A673 (cell line): Measurements from ENCODE around the gene DPYSL4. TPM values are rescaled to one million over a fixed set of nuclear protein-coding genes. Genes with fewer than 3 reads are reported as not detected.

ENCODE experiments used
- BruUV-seq: library from RNA; stranded (reverse); fragments of 400-500 nt; replicated peaks from 2 replicates; lab custom pipeline; 2021; lab: Mats Ljungman, UMichigan
- CTCF ChIA-PET: fragments of 300-600 bp; sonication (Branson Sonifier 250); formaldehyde crosslinking; loops from one replicate; lab custom pipeline; 2022; ENCODE audit warnings: antibody characterized with exemption; lab: Charles Lee
- POLR2A ChIA-PET: fragments of 300-600 bp; sonication (Branson Sonifier 250); formaldehyde crosslinking; loops from one replicate; lab custom pipeline; 2022; ENCODE audit warnings: antibody characterized with exemption; ENCODE audit not compliant: low non-redundant PET; lab: Charles Lee
- DNase-seq: peaks from one replicate; pipeline ENCODE4 v3.0.0-alpha.2; 2015; ENCODE audit warnings: low spot score
- H3K27ac ChIP-seq: fragments of 200-600 bp; sonication (generic); 2 replicates; pipeline ENCODE4 v1.5.1; 2016; ENCODE audit warnings: mixed run types, low read depth, mild to moderate bottlenecking, mixed read lengths, antibody characterized with exemption, low read length; ENCODE audit not compliant: poor library complexity, severe bottlenecking
- H3K27me3 ChIP-seq: fragments of 200-600 bp; sonication (generic); replicated peaks from 2 replicates; pipeline ENCODE4 v1.6.1; 2017; ENCODE audit warnings: mixed run types, low read depth, mild to moderate bottlenecking, mixed read lengths, antibody characterized with exemption, low read length; ENCODE audit not compliant: insufficient read depth, poor library complexity
- H3K36me3 ChIP-seq: fragments of 200-600 bp; sonication (generic); 2 replicates; pipeline ENCODE4 v1.6.1; 2016; ENCODE audit warnings: mixed run types, mild to moderate bottlenecking, mixed read lengths, antibody characterized with exemption, low read length; ENCODE audit not compliant: insufficient read depth, poor library complexity, severe bottlenecking
- H3K4me1 ChIP-seq: fragments of 200-600 bp; sonication (generic); 2 replicates; pipeline ENCODE4 v1.6.1; 2017; ENCODE audit warnings: mixed run types, mild to moderate bottlenecking, mixed read lengths, antibody characterized with exemption, low read length; ENCODE audit not compliant: insufficient read depth, poor library complexity, severe bottlenecking
- H3K4me3 ChIP-seq: fragments of 200-600 bp; sonication (generic); 2 replicates; pipeline ENCODE4 v1.5.1; 2016; ENCODE audit warnings: low read depth, mixed run types, mild to moderate bottlenecking, mixed read lengths, low read length; ENCODE audit not compliant: poor library complexity, severe bottlenecking
- H3K9me3 ChIP-seq: fragments of 200-600 bp; sonication (generic); 2 replicates; pipeline ENCODE4 v1.6.1; 2016; ENCODE audit warnings: mixed run types, low read depth, mild to moderate bottlenecking, mixed read lengths, antibody characterized with exemption, low read length; ENCODE audit not compliant: poor library complexity, severe bottlenecking
- CTCF ChIP-seq: fragments of 300-800, 200-600 bp; sonication (generic); conservative IDR thresholded peaks from 2 replicates; pipeline ENCODE4 v1.5.1; 2017; ENCODE audit warnings: low read depth, mild to moderate bottlenecking, antibody characterized with exemption, low read length, moderate library complexity, mixed read lengths
- EZH2 ChIP-seq: fragments of 200-600 bp; sonication (generic); IDR thresholded peaks from 2 replicates; pipeline ENCODE4 v1.6.1; 2017; ENCODE audit warnings: borderline replicate concordance, low read depth, mild to moderate bottlenecking, mixed read lengths, antibody characterized with exemption, low read length; ENCODE audit not compliant: poor library complexity, severe bottlenecking
- intact Hi-C: fragments of 100-400 bp; cut with micrococcal nuclease; formaldehyde crosslinking; loops from one replicate; pipeline ENCODE4 v1.10.0; 2022; ENCODE audit not compliant: unreplicated experiment
- total RNA-seq: library from RNA; stranded (reverse); gene quantifications from 2 replicates; pipeline ENCODE4 v1.2.3, GENCODE V29; 2021

Gene DPYSL4
- total RNA-seq, 1 experiment from 2014 or later = 13.1 TPM

- CTCF ChIA-PET = no interaction called here
- intact Hi-C loops = no loop called here
- Histone ChIP-seq H3K27me3 (peaks cover 28% of the 10 kb centered on the region), H3K4me3 (no peak overlapping the region), H3K36me3 (no peaks in the 10 kb centered on the region), H3K9me3 (no peaks in the 10 kb centered on the region), H3K27ac (no peak overlapping the region), H3K4me1 (no peaks in the 10 kb centered on the region)
- DNase-seq = peak; percentile 26
- POLR2A ChIA-PET = no interaction called here
- TF ChIP-seq CTCF (no peak), EZH2 (no peak)
- BruUV-seq = no TSS peak
Measured at GRCh38 chr10:132172091-132173066, 14.4 kb upstream of the DPYSL4 start.

GRCh38 chr10:132173185-132173584, 13.6 kb upstream of the DPYSL4 start:
- no peak for TF ChIP-seq CTCF
- TF ChIP-seq EZH2 = no peak
- Histone ChIP-seq H3K9me3 (no peaks in the 10 kb centered on the region), H3K36me3 (no peaks in the 10 kb centered on the region), H3K27ac (no peak overlapping the region), H3K4me1 (no peaks in the 10 kb centered on the region), H3K4me3 (no peak overlapping the region), H3K27me3 (peaks cover 28% of the 10 kb centered on the region)
- intact Hi-C loops = no loop called here
- no peak for DNase-seq
- ChIA-PET POLR2A (no interaction called here), CTCF (no interaction called here)
- BruUV-seq = no TSS peak

GRCh38 chr10:132174237-132174636, 12.5 kb upstream of the DPYSL4 start:
- ChIA-PET CTCF (no interaction called here), POLR2A (no interaction called here)
- no peak for DNase-seq
- Histone ChIP-seq H3K9me3 (no peaks in the 10 kb centered on the region), H3K27me3 (peaks cover 28% of the 10 kb centered on the region), H3K27ac (no peak overlapping the region), H3K4me3 (no peak overlapping the region), H3K36me3 (no peaks in the 10 kb centered on the region), H3K4me1 (no peaks in the 10 kb centered on the region)
- TF ChIP-seq EZH2 = no peak
- TF ChIP-seq CTCF = no peak
- intact Hi-C loops = no loop called here
- no TSS peak for BruUV-seq
